HCT116 (cell line): Measurements from ENCODE around the gene AP2A1. TPM values are rescaled to one million over a fixed set of nuclear protein-coding genes. Genes with fewer than 3 reads are reported as not detected.

Source experiments
- ATAC-seq: fragments of 200-7000 bp; cut with Tn5 transposase; 2 replicates; pipeline ENCODE4 v1.9.1; 2020; ENCODE audit warnings: mild to moderate bottlenecking, moderate library complexity
- BruUV-seq: library from RNA; stranded (reverse); fragments of 400-500 nt; replicated peaks from 2 replicates; lab custom pipeline; 2021; lab: Mats Ljungman, UMichigan
- CTCF ChIA-PET: fragments of 300-600 bp; sonication (Branson Sonifier 250); formaldehyde crosslinking; loops from one replicate; lab custom pipeline; 2021; ENCODE audit warnings: antibody characterized with exemption; lab: Charles Lee
- POLR2A ChIA-PET: fragments of 300-600, 350-600 bp; sonication (Branson Sonifier 250); formaldehyde crosslinking; loops from one replicate; lab custom pipeline; 2021; ENCODE audit warnings: antibody characterized with exemption; lab: Charles Lee
- RAD21 ChIA-PET, 2 experiments: fragments of 300-600 bp; sonication (Branson Sonifier 250); formaldehyde crosslinking; loops; one replicate each; lab custom pipeline; 2023; ENCODE audit warnings: low total read pairs in 2 of 2; ENCODE audit not compliant: uncharacterized antibody in 2 of 2, unreplicated experiment in 2 of 2, low non-redundant PET in 1 of 2; lab: Charles Lee
- DNase-seq: peaks from one replicate; pipeline ENCODE4 v3.0.0-alpha.2; 2010; ENCODE audit warnings: low read depth, low spot score
- H2AFZ ChIP-seq: fragments of 200-600 bp; shearing (Covaris generic), sonication (generic); 2 replicates; pipeline ENCODE4 v1.6.1; 2017; ENCODE audit warnings: low read depth, mixed run types, mixed read lengths, antibody characterized with exemption, low read length; ENCODE audit not compliant: poor library complexity, severe bottlenecking
- H3K27ac ChIP-seq: 2 replicates; pipeline ENCODE4 v1.5.1; 2012; ENCODE audit warnings: low read depth, low read length
- H3K27me3 ChIP-seq: fragments of 200-600 bp; sonication (generic); 2 replicates; pipeline ENCODE4 v1.6.1; 2016; ENCODE audit warnings: mixed run types, low read length, mixed read lengths; ENCODE audit not compliant: insufficient read depth
- H3K36me3 ChIP-seq, 2 experiments: fragments of 200-500 bp in 1 of 2; fragments of 200-600 bp in 1 of 2; sonication (Bioruptor generic) in 1 of 2; sonication (generic) in 1 of 2; 2 replicates each; pipeline versions ENCODE4 v1.5.1 to v1.6.1; 2014 to 2016; ENCODE audit warnings: low read length in 2 of 2, inconsistent platforms in 1 of 2, mixed read lengths in 1 of 2, mixed run types in 1 of 2; ENCODE audit not compliant: insufficient read depth in 2 of 2, control insufficient read depth in 1 of 2
- H3K4me1 ChIP-seq, 2 experiments: fragments of 200-600 bp in 1 of 2; sonication (generic) in 1 of 2; 2 replicates each; pipeline versions ENCODE4 v1.5.1 to v1.6.1; 2012 to 2017; ENCODE audit warnings: low read length in 2 of 2, inconsistent platforms in 1 of 2, mild to moderate bottlenecking in 1 of 2, mixed read lengths in 1 of 2, mixed run types in 1 of 2, moderate library complexity in 1 of 2; ENCODE audit not compliant: insufficient read depth in 2 of 2, control insufficient read depth in 1 of 2
- H3K4me2 ChIP-seq: fragments of 200-600 bp; sonication (generic); 2 replicates; pipeline ENCODE4 v1.6.1; 2017; ENCODE audit warnings: mixed run types, low read length, mixed read lengths
- H3K4me3 ChIP-seq, 2 experiments: fragments of 200-600 bp in 1 of 2; sonication (generic) in 1 of 2; replicated peaks in 1 of 2; 2 replicates each; pipeline ENCODE4 v1.5.1; 2011 to 2016; ENCODE audit warnings: low read length in 2 of 2, control low read depth in 1 of 2, low read depth in 1 of 2, mild to moderate bottlenecking in 1 of 2, mixed read lengths in 1 of 2, mixed run types in 1 of 2
- H3K79me2 ChIP-seq: fragments of 200-600 bp; sonication (generic); 2 replicates; pipeline ENCODE4 v1.6.1; 2017; ENCODE audit warnings: mild to moderate bottlenecking, mixed run types, low read length, moderate library complexity, mixed read lengths; ENCODE audit not compliant: insufficient read depth
- H3K9ac ChIP-seq: fragments of 200-600 bp; sonication (generic); 2 replicates; pipeline ENCODE4 v1.6.1; 2016; ENCODE audit warnings: low read length, mixed read lengths
- H3K9me2 ChIP-seq: fragments of 200-600 bp; sonication (generic), shearing (Covaris generic); 2 replicates; pipeline ENCODE4 v1.6.1; 2017; ENCODE audit warnings: mixed run types, mild to moderate bottlenecking, moderate library complexity; ENCODE audit not compliant: insufficient read depth
- H3K9me3 ChIP-seq, 2 experiments: fragments of 200-500 bp in 1 of 2; fragments of 200-600 bp in 1 of 2; sonication (Bioruptor generic) in 1 of 2; sonication (generic) in 1 of 2; 2 replicates each; pipeline ENCODE4 v1.6.1; 2014 to 2017; ENCODE audit warnings: low read length in 2 of 2, mixed read lengths in 2 of 2, inconsistent platforms in 1 of 2, low read depth in 1 of 2, mild to moderate bottlenecking in 1 of 2, mixed run types in 1 of 2, moderate library complexity in 1 of 2; ENCODE audit not compliant: control insufficient read depth in 1 of 2, insufficient read depth in 1 of 2
- H4K20me1 ChIP-seq: fragments of 200-600 bp; sonication (generic), shearing (Covaris generic); 2 replicates; pipeline ENCODE4 v1.6.1; 2017; ENCODE audit warnings: mixed run types, mild to moderate bottlenecking, moderate library complexity; ENCODE audit not compliant: insufficient read depth
- CEBPB ChIP-seq: IDR thresholded peaks from 2 replicates; pipeline ENCODE4 v1.6.1; 2012; ENCODE audit warnings: low read depth
- EGR1 ChIP-seq: IDR thresholded peaks from 2 replicates; pipeline ENCODE4 v1.6.1; 2012; ENCODE audit warnings: low read depth
- FOSL1 ChIP-seq: IDR thresholded peaks from 2 replicates; pipeline ENCODE4 v1.6.1; 2012; ENCODE audit warnings: low read depth
- POLR2A ChIP-seq: IDR thresholded peaks from 2 replicates; pipeline ENCODE4 v1.7.0; 2011; ENCODE audit warnings: borderline replicate concordance; ENCODE audit not compliant: insufficient read depth, insufficient read length; ENCODE audit errors: extremely low read depth
- SRF ChIP-seq: IDR thresholded peaks from 2 replicates; pipeline ENCODE4 v1.6.1; 2012; ENCODE audit warnings: low read depth
- ZNF274 ChIP-seq: fragments of 200-500 bp; sonication (Bioruptor generic); IDR thresholded peaks from 2 replicates; pipeline ENCODE4 v1.6.1; 2014; ENCODE audit warnings: mild to moderate bottlenecking, low read depth, low read length, inconsistent platforms
- intact Hi-C: fragments of 100-400 bp; cut with micrococcal nuclease; formaldehyde crosslinking; loops from 2 replicates; pipeline ENCODE4 v1.10.0; 2022
- total RNA-seq: library from RNA; stranded (reverse); gene quantifications from one replicate; pipeline ENCODE4 v1.2.1, GENCODE V29; 2021; ENCODE audit not compliant: unreplicated experiment
- TF ChIP-seq, protein P1 (sequence below): IDR thresholded peaks from 2 replicates; pipeline ENCODE4 v1.6.1; 2012; ENCODE audit warnings: low read depth
- TF ChIP-seq, protein P2 (sequence below): IDR thresholded peaks from 2 replicates; pipeline ENCODE4 v1.6.1; 2012
- TF ChIP-seq, protein P3 (sequence below): IDR thresholded peaks from 2 replicates; pipeline ENCODE4 v1.6.1; 2012

AP2A1 gene
- total RNA-seq, 1 experiment from 2014 or later = 102 TPM

DNA sequence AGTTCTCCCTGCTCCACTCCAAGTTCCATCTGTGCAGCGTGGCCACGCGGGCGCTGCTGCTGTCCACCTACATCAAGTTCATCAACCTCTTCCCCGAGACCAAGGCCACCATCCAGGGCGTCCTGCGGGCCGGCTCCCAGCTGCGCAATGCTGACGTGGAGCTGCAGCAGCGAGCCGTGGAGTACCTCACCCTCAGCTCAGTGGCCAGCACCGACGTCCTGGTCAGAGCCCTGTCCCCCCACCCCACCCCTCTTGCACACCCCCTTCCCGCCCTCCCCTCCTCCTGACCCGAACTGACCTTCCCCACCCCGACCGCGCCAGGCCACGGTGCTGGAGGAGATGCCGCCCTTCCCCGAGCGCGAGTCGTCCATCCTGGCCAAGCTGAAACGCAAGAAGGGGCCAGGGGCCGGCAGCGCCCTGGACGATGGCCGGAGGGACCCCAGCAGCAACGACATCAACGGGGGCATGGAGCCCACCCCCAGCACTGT, 34.6 kb downstream of the AP2A1 start:
- Histone ChIP-seq H2AFZ (no peak overlapping the region), H3K4me1 (peaks cover 4 to 16% of the 10 kb centered on the region in 2 experiments; a peak in 3 of 4 replicates), H3K9me3 (no peaks in the 10 kb centered on the region), H3K9ac (no peak overlapping the region), H3K4me2 (no peak overlapping the region), H3K36me3 (peaks cover 16 to 27% of the 10 kb centered on the region in 2 experiments), H3K9me2 (no peaks in the 10 kb centered on the region), H3K79me2 (no peaks in the 10 kb centered on the region), H3K27ac (no peak overlapping the region; the same call in 1 of the 2 replicates), H4K20me1 (no peaks in the 10 kb centered on the region), H3K27me3 (no peaks in the 10 kb centered on the region), H3K4me3 (no peak overlapping the region)
- BruUV-seq = no TSS peak
- POLR2A ChIA-PET = no interaction called here
- TF ChIP-seq FOSL1 (no peak), POLR2A (no peak), SRF (no peak), CEBPB (no peak), EGR1 (no peak), ZNF274 (no peak)
- TF ChIP-seq, protein P1, sequence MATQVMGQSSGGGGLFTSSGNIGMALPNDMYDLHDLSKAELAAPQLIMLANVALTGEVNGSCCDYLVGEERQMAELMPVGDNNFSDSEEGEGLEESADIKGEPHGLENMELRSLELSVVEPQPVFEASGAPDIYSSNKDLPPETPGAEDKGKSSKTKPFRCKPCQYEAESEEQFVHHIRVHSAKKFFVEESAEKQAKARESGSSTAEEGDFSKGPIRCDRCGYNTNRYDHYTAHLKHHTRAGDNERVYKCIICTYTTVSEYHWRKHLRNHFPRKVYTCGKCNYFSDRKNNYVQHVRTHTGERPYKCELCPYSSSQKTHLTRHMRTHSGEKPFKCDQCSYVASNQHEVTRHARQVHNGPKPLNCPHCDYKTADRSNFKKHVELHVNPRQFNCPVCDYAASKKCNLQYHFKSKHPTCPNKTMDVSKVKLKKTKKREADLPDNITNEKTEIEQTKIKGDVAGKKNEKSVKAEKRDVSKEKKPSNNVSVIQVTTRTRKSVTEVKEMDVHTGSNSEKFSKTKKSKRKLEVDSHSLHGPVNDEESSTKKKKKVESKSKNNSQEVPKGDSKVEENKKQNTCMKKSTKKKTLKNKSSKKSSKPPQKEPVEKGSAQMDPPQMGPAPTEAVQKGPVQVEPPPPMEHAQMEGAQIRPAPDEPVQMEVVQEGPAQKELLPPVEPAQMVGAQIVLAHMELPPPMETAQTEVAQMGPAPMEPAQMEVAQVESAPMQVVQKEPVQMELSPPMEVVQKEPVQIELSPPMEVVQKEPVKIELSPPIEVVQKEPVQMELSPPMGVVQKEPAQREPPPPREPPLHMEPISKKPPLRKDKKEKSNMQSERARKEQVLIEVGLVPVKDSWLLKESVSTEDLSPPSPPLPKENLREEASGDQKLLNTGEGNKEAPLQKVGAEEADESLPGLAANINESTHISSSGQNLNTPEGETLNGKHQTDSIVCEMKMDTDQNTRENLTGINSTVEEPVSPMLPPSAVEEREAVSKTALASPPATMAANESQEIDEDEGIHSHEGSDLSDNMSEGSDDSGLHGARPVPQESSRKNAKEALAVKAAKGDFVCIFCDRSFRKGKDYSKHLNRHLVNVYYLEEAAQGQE = no peak
- TF ChIP-seq, protein P2, sequence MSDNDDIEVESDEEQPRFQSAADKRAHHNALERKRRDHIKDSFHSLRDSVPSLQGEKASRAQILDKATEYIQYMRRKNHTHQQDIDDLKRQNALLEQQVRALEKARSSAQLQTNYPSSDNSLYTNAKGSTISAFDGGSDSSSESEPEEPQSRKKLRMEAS = no peak
- TF ChIP-seq, protein P3, sequence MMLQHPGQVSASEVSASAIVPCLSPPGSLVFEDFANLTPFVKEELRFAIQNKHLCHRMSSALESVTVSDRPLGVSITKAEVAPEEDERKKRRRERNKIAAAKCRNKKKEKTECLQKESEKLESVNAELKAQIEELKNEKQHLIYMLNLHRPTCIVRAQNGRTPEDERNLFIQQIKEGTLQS = no peak
- ATAC-seq (no peak), DNase-seq (no peak)
- RAD21 ChIA-PET = no interaction called here
- CTCF ChIA-PET = no interaction called here
- intact Hi-C loops = no loop called here
